ENCODE data around the gene NOTCH1.

NOTCH1 gene

GRCh38 chr9:136455043-136456002, 90.5 kb downstream of the NOTCH1 start:
- no peak for DNase-seq

GRCh38 chr9:136454026-136454796, 91.6 kb downstream of the NOTCH1 start:
- no peak for DNase-seq

DNA sequence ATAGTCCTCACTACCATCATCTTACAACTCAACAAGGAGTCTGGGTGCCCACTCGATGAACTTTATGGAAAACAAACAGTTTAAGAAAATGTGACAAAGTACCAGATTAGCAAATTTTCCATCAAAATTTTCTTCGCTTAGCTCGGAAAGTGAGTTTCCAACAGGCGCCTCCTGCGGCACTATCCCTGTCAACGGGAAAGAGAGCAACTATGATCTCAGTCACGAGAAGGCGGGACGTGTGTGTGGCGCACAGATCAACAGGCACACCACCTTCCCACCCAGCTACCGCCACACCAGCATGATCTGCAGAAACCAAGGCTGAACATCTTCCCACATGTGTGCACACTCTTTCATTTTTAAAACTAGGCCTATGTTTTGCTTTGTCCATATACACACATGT, 92.5 kb downstream of the NOTCH1 start:
- DNase-seq, result no peak

DNA sequence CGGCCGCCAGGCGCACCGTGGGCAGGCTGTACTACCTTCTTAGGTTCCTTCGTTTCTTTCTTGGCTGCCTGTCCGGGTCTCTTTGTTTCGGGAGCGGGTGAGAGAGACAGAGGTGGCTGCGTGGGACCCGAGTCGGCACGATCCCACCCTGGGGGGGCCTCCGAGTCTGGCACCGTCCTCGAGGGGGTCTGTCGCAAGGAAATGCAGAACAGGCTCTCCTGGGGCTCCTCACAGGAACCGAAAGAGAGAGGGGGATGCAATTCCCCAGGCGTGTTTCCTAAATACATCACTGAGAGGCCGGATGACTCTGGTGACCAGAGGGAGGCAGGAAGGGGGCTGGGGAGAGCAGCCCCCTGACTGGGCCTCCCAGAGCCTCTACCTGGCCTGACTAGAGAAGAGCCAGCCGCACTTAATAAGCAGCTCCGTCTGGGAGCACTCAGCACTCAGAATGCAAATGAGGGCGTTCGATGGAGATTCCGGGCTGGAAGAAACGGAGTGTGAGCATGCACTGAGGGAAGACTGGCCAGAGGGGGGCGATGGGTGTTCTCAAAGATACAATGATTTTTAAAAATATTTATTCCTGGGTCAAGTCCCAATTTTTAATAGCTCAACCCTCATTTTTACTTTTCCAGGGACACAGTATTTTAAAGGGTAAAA, 94.5 kb downstream of the NOTCH1 start:
- DNase-seq, result no peak

DNA sequence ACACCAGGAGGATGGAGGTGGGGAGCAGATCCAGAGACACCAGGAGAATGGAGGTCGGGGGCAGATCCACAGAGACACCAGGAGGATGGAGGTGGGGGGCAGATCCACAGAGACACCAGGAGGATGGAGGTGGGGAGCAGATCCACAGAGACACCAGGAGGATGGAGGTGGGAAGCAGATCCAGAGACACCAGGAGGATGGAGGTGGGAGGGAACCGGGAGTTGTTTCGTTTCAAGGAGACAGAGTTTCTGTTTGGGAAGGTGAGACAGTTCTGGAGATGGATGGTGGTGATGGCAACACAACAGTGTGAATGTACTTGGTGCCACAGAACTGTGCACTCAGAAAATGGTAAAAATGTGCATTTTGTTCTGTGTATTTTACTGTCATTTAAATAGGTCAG, 97.2 kb downstream of the NOTCH1 start:
- DNase-seq, result no peak

GRCh38 chr9:136447173-136447778, 98.6 kb downstream of the NOTCH1 start:
- no peak for DNase-seq

DNA sequence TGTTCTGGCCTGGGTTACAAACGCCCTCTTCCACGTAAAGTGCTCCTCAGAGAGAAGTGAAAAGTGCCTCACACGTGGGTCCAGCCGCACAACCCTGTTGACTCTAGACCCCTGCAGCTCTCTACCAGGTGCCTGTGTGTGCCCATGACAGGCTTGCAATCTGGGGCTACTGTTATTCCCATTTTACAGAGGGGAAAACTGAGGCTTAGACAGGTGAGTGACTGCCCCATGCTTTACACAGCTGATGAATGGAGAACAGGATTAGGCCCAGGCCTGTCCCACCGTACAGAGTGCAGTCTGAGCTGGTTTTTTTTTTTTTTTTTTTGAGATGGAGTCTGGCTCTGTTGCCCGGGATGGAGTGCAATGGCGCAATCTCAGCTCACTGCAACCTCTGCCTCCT, 100.0 kb downstream of the NOTCH1 start:
- DNase-seq, result no peak
